Fibroblast of pulmonary artery (primary cell): ENCODE results near the gene CAVIN2.

Experiments
- DNase-seq: peaks from one replicate; pipeline ENCODE4 v3.0.0-alpha.2; 2010; ENCODE audit warnings: low read depth
- H3K4me3 ChIP-seq: replicated peaks from 2 replicates; pipeline ENCODE4 v1.5.1; 2011; ENCODE audit warnings: low read depth, mild to moderate bottlenecking, control low read depth, low read length, moderate library complexity
- TF ChIP-seq, protein P1 (sequence below): IDR thresholded peaks from 2 replicates; pipeline ENCODE4 v1.5.1; 2011; ENCODE audit warnings: mild to moderate bottlenecking, control low read depth, low read length, inconsistent platforms; ENCODE audit errors: missing control alignments

Gene CAVIN2

DNA sequence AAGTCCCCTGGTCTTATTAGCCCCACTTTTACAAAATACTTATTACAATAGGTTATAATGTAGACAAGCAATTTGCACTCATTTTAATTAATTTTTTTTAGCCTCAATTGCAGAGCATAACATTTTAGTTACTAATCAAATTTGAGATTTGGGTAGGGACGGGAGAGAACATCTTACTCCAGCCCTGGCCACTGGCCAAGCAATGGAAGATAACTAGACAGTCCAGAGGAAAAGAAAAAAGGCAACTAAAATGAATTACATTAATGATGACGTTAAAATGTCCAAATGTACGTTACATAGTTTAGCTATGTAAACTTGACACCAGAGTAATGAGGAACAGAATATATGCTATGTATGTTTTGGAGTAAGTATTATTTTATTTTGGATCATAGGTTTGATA lies 11.0 kb upstream of the CAVIN2 start:
- H3K4me3 ChIP-seq: no peak overlapping the region
- DNase-seq: no peak

DNA sequence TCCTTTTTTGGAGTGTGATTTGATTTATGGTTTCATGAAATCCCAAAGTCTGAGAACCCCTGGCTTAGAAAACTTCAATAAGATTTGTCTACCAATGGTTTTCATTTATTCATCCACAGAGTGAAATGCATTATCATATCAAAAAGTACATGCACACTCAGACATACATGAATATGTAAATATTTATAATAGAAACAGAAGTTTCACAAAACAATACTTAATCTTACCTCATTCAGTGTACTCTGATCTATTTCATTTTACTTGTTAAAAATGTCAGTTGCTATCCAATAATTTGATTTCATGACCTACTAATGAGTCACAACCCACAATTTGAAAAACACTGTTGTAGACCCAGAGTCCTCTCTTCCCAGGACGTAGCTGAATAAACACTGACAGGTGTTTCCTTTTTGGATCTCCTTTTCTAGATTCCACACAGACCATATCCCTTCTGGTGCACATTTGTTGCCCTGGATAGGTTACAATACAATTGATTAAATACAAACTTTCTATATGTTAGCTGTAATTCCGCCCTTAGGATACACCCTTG lies 10.4 kb upstream of the CAVIN2 start:
- DNase-seq: peak; percentile 35
- H3K4me3 ChIP-seq: no peak overlapping the region
- TF ChIP-seq, protein P1, sequence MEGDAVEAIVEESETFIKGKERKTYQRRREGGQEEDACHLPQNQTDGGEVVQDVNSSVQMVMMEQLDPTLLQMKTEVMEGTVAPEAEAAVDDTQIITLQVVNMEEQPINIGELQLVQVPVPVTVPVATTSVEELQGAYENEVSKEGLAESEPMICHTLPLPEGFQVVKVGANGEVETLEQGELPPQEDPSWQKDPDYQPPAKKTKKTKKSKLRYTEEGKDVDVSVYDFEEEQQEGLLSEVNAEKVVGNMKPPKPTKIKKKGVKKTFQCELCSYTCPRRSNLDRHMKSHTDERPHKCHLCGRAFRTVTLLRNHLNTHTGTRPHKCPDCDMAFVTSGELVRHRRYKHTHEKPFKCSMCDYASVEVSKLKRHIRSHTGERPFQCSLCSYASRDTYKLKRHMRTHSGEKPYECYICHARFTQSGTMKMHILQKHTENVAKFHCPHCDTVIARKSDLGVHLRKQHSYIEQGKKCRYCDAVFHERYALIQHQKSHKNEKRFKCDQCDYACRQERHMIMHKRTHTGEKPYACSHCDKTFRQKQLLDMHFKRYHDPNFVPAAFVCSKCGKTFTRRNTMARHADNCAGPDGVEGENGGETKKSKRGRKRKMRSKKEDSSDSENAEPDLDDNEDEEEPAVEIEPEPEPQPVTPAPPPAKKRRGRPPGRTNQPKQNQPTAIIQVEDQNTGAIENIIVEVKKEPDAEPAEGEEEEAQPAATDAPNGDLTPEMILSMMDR: no peak

More for the DNA sequence above, 11.0 kb upstream of the CAVIN2 start:
- TF ChIP-seq, protein P1: no peak

DNA sequence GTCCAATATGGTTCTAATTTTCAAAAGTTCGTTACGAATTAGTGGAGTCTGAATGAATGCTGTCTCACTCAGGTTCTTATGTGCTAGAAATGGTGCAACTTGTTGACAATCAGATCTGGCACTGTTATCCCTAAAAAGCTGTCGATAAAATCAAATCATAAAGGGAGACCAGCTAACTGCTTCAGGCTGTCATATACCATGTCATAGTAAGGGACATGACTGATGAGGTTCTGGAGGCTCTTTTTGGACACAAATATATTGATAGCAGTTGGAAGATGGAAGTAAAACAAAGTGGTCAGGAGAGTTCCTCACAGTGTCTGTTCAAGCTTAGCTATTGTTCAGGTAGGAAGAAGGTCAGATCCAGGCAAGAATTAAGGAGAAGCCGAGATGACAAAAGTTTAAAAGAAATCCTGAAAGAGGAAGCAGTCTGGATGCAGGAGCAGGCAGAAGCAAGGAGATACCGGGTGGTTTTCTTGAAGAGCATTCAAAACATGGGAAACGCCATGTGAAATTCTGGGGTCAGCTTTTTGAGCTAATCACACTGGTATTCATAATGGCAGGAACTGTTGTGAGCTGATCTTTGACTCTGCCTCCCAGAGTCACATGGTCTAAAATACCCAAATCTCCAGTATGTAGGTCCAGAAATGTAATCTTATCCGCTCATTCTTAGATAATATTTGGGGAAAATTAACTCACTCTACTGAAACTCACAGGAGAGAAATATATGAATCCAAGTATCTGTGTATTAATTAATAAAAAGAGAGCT lies 9.4 kb upstream of the CAVIN2 start:
- no peak overlapping the region for H3K4me3 ChIP-seq

DNA sequence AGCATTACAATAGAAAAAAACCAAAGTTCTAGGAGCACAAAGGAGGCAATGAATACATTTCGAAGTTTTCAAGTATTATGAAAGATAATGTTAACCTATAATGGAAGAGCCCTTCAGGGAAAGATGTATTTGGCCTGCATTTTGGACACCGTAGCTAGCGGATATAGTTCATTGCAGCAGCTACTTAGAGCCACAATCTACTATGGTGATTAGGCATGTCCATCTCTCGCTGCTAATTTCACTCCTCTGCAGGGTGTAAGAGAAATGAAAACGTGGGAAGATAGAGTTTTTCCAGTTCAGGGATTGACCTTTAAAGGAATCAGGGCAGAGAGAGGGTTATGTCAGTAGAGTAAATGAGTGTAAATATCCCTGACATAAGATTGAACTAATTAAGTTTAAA lies 8.5 kb upstream of the CAVIN2 start:
- H3K4me3 ChIP-seq: no peak overlapping the region
- no peak for DNase-seq
- TF ChIP-seq, protein P1: no peak

More for the DNA sequence above, 9.4 kb upstream of the CAVIN2 start:
- no peak for DNase-seq
- TF ChIP-seq, protein P1: no peak

DNA sequence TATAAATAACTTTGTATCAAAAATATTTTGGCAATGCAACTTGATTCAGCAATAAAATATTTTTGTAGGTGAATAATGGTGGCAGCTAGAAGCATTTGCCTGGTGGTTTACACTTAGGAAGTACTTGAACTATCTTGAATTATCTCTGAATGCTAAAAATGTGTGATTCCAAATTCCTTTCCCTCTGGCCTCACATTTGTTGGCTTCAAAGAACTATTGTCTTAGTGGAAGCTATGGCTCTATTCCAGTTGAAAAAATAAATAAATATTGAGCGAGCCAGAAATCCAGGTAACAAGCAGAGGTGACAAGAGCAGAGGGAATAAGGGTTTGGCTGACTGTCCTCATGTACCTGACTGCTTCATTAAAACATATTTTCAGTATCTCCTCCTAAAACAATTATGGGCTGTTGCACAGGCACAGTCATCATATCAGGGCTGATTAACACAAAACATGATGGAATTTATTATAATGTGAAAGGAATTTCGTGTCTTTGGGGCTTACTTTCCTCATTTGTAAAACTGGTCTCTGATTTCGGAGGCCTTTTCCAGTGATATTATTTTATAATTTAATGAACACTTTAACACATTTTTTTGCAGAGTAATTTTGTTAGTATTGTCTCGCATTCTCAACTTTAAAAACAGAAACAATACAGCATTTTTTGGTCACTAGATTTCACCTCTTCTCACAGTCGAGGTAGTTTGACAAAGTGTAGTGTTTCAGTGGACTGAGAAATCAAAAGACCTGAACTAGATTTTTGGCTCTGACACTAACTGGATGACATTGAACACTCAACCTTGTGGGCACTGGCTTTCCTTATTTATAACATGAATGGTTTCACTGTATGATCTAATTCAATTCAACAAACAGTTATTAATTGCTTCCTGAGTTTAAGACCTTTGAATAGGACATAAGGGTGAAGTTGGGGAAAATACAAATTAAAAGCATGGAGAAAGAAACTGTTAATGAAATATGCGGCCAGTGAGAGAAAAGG lies 7.8 kb upstream of the CAVIN2 start:
- DNase-seq: peak; percentile 77
- TF ChIP-seq, protein P1: no peak
- no peak overlapping the region for H3K4me3 ChIP-seq

DNA sequence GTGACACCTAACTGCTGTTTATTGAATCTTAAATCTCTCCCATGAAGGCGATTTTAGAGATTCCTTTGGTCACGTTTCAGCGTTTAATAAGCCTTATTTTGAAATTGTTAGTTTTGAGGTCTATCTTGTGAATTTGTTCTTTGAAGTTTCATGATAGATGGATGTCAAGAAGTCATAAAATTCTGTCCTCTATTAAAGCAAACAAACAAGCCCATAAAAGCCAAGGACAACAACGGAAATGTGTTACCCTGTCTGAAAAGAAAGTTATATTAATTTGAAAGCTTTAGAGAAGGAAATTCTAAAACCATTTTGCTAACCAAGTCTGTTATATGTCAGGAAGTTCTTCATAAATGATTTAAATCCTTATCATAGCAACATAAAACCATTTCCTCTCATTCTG lies 7.0 kb upstream of the CAVIN2 start:
- no peak for DNase-seq
- TF ChIP-seq, protein P1: no peak
- H3K4me3 ChIP-seq: no peak overlapping the region
